Measurements from ENCODE around the gene MDFIC. TPM values are rescaled to one million over a fixed set of nuclear protein-coding genes. Genes with fewer than 3 reads are reported as not detected.

The MDFIC gene
- total RNA-seq, 4 donors from 2014 or later, result 46.7 to 176 (median 79.2) TPM

GRCh38 chr7:115038158-115038557, 116.3 kb downstream of the MDFIC start:
- no peak for ATAC-seq (ENCODE audit: low FRiP score)
- TF ChIP-seq CTCF (IDR thresholded peaks at IDR 0.05), result no peak
- DNase-seq (ENCODE audit: low spot score), result no peak

DNA sequence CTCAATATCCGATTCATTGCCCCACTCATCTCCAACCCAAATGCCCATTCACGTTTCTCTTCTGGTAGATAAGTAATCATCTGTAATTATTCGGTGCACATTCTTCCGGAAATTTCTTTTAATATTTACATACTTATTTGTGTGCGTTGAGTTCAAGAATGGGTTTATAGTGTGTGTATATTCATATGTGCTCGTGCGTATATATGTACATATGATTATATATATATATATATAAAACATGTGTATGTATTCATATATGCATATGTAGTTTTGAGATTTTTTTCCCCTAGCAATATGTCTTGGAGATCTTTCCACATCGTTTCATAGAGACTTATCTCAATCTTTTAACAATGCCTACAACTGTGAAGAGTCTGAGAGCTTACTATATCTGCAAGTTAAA, 118.2 kb downstream of the MDFIC start:
- no peak for ATAC-seq (ENCODE audit: low FRiP score)

GRCh38 chr7:115040495-115040894, 118.6 kb downstream of the MDFIC start:
- TF ChIP-seq CTCF (IDR thresholded peaks at IDR 0.05), result no peak
- DNase-seq (ENCODE audit: low spot score) (no peak), ATAC-seq (ENCODE audit: low FRiP score) (no peak)

More for the DNA sequence above, 118.2 kb downstream of the MDFIC start:
- no peak for DNase-seq (ENCODE audit: low spot score)
- TF ChIP-seq CTCF (IDR thresholded peaks at IDR 0.05), result no peak

- TF ChIP-seq CTCF (IDR thresholded peaks at IDR 0.05), result no peak
- no peak for ATAC-seq (ENCODE audit: low FRiP score)
- no peak for DNase-seq (ENCODE audit: low spot score)
Measured at GRCh38 chr7:115042596-115042995, 120.7 kb downstream of the MDFIC start.

GRCh38 chr7:115043605-115044004, 121.7 kb downstream of the MDFIC start:
- TF ChIP-seq CTCF (IDR thresholded peaks at IDR 0.05), result no peak
- peak; percentile 57 for ATAC-seq (ENCODE audit: low FRiP score)
- DNase-seq (ENCODE audit: low spot score), result no peak

GRCh38 chr7:115044224-115044623, 122.3 kb downstream of the MDFIC start:
- no peak for DNase-seq (ENCODE audit: low spot score)
- no peak for TF ChIP-seq CTCF (IDR thresholded peaks at IDR 0.05)
- ATAC-seq (ENCODE audit: low FRiP score), result no peak

GRCh38 chr7:115047958-115048720, 126.2 kb downstream of the MDFIC start:
- DNase-seq (ENCODE audit: low spot score) (no peak), ATAC-seq (ENCODE audit: low FRiP score) (no peak)
- TF ChIP-seq CTCF (IDR thresholded peaks at IDR 0.05), result no peak

Measured in omental fat pad (tissue), 4 donors.